HG03103 (cell line): ENCODE data around the gene INSRR.

Experiments
- ATAC-seq: cut with Tn5 transposase; IDR thresholded peaks from one replicate; pipeline ENCODE4 v1.9.1; 2021; ENCODE audit warnings: low read depth; ENCODE audit not compliant: unreplicated experiment

Gene INSRR

GRCh38 chr1:156858959-156859522 lies at the start of gene INSRR:
Gene INSRR (minus strand): TSS chr1:156859117. CDS start chr1:156858621, 496 bp downstream.
- no peak for ATAC-seq

GRCh38 chr1:156908541-156908940 lies 49.6 kb upstream of the INSRR start:
- no peak for ATAC-seq

- ATAC-seq, result no peak
These were observed 47.4 kb upstream of the INSRR start for GRCh38 chr1:156906206-156906906.

GRCh38 chr1:156905651-156906050 lies 46.7 kb upstream of the INSRR start:
- no peak for ATAC-seq

- ATAC-seq, result no peak
These were observed 46.3 kb upstream of the INSRR start for GRCh38 chr1:156905176-156905575.

- no peak for ATAC-seq
These were observed 45.5 kb upstream of the INSRR start for GRCh38 chr1:156904187-156904959.

GRCh38 chr1:156903328-156904091 lies 44.6 kb upstream of the INSRR start:
- no peak for ATAC-seq

- ATAC-seq, result no peak
These were observed 43.3 kb upstream of the INSRR start for GRCh38 chr1:156901966-156902915.

GRCh38 chr1:156901590-156901900 lies 42.6 kb upstream of the INSRR start:
- ATAC-seq, result no peak

GRCh38 chr1:156900896-156901589 lies 42.1 kb upstream of the INSRR start:
- no peak for ATAC-seq

- no peak for ATAC-seq
These were observed 41.2 kb upstream of the INSRR start for GRCh38 chr1:156899956-156900718.

GRCh38 chr1:156898971-156899664 lies 40.2 kb upstream of the INSRR start:
- no peak for ATAC-seq

- ATAC-seq, result no peak
These were observed 39.2 kb upstream of the INSRR start for GRCh38 chr1:156898161-156898566.

GRCh38 chr1:156897078-156897825 lies 38.3 kb upstream of the INSRR start:
- no peak for ATAC-seq

- ATAC-seq, result no peak
These were observed 37.6 kb upstream of the INSRR start for GRCh38 chr1:156896490-156897033.

GRCh38 chr1:156895927-156896326 lies 37.0 kb upstream of the INSRR start:
- no peak for ATAC-seq

GRCh38 chr1:156895455-156895812 lies 36.5 kb upstream of the INSRR start:
- no peak for ATAC-seq
